ENCODE results near the gene RPS6KB2. TPM values are rescaled to one million over a fixed set of nuclear protein-coding genes. Genes with fewer than 3 reads are reported as not detected.

Gene RPS6KB2
- 41.3 and 48.2 TPM in 2 replicates for total RNA-seq (2014; rRNA removed; shearing (Covaris generic))
- 27.7 and 29.5 TPM in 2 replicates for polyA plus RNA-seq (2016; fragmentation: Nextera tagmentation; extraction: Ambion mirVana)
- long read RNA-seq, transcript RPS6KB2-201 (15 exons, 1,733 nt) = major isoform, 22 of 33 reads
- long read RNA-seq, partial matches to known transcripts = 0 of 33 reads
- long read RNA-seq, other reads (novel, unspliced or antisense) = 10 of 33 reads

DNA sequence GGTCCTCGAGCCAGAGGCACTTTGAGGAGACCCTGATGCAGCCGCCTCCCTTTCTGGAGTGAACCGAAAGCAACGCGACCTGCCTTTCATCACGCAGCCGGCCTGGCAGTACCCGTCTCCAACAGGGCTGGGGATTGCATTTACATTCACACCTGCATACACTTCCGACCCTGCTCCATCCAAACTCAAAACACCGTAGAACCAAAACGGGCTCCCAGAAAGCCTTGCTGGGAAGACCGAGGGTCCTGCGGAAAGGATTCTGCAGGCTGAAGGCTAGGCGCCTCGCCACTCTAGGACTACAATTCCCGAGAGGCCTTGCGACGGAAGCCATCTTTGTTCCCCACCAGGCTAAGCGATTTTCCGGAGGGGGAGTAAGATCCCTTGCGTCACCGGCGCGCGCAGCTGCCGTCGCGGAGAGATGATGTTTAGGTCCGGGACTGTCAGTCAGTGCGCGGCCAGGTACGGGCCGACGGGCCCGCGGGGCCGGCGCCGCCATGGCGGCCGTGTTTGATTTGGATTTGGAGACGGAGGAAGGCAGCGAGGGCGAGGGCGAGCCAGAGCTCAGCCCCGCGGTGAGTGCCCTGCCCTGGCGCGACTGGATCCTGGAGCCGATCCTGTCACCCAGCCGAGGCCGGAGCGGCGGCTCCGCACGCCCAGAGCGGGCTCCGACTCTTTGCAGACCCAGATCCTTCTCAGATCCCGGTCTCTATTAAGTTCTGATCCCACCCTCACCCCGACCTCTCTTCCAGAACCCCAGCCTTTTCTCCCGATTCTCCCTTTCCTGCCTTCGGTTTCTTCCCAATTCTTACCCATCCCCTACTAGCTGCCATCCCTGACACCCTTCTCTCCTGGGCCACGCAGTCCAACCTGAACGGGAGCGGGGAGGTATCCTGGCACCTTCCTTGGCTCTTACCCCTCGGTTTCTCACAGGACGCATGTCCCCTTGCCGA lies at the start of gene RPS6KB2:
RPS6KB2 (plus strand) TSS at position 443 of the 950 bp plus-strand sequence; CDS start at position 495, 52 bp downstream.
- peak within 1 kb of the TSS; percentile 98 for H3K4me2 ChIP-seq
- no peaks in the 10 kb centered on the region for H4K20me1 ChIP-seq (replicated peaks; ENCODE audit: insufficient read depth)
- peaks cover 6% of the 10 kb centered on the region; the same call in 1 of the 2 replicates for H3K4me1 ChIP-seq (ENCODE audit: insufficient read depth)
- H2AFZ ChIP-seq = peak within 1 kb of the TSS; percentile 91
- DNase-seq (ENCODE audit: low spot score) = peak; percentile 99
- H3K9me2 ChIP-seq (ENCODE audit: insufficient read depth) = no peaks in the 10 kb centered on the region
- peak within 1 kb of the TSS; percentile 92 for H3K4me3 Mint-ChIP-seq
- H3K27me3 ChIP-seq (ENCODE audit: insufficient read depth) = no peaks in the 10 kb centered on the region
- H3K27ac Mint-ChIP-seq = peak within 1 kb of the TSS; percentile 93
- H3K27me3 Mint-ChIP-seq (ENCODE audit: insufficient read depth, low read depth, poor library complexity) = peaks cover 18% of the 10 kb centered on the region
- no peaks in the 10 kb centered on the region for H3K36me3 ChIP-seq (ENCODE audit: insufficient read depth)
- peak within 1 kb of the TSS; percentile 99 for H3K4me3 ChIP-seq
- peaks cover 3% of the 10 kb centered on the region for H3K4me1 Mint-ChIP-seq
- peaks cover 11% of the 10 kb centered on the region for H3K79me2 ChIP-seq (replicated peaks; ENCODE audit: insufficient read depth)
- H3K9me3 Mint-ChIP-seq = no peaks in the 10 kb centered on the region; the same call in 1 of the 3 replicates
- H3K27ac ChIP-seq (ENCODE audit: low read depth) = peak within 1 kb of the TSS; percentile 75
- H3K36me3 Mint-ChIP-seq (ENCODE audit: low read depth) = peaks cover 16% of the 10 kb centered on the region
- peaks cover 13% of the 10 kb centered on the region; the same call in 1 of the 2 replicates for H3F3A ChIP-seq (replicated peaks; ENCODE audit: low read depth)
- ATAC-seq = peak; percentile 91
- TF ChIP-seq EZH2phosphoT487 (IDR thresholded peaks at IDR 0.05; ENCODE audit: unreplicated experiment) (no peak), ZNF331 (CRISPR knock-in tag; IDR thresholded peaks at IDR 0.05; ENCODE audit: low read depth) (no peak), EZH2 (IDR thresholded peaks at IDR 0.05; ENCODE audit: low read depth, unreplicated experiment) (no peak), NANOG (IDR thresholded peaks at IDR 0.05; ENCODE audit: borderline replicate concordance) (no peak), CREB1 (CRISPR knock-in tag; IDR thresholded peaks at IDR 0.05; ENCODE audit: low read depth) (peak; percentile 100), STAT1 (IDR thresholded peaks at IDR 0.05; ENCODE audit: unreplicated experiment) (no peak), ZNF114 (CRISPR knock-in tag; IDR thresholded peaks at IDR 0.05) (no peak), POLR2AphosphoS5 (IDR thresholded peaks at IDR 0.05; ENCODE audit: low read depth) (peak; percentile 74), JUNB (IDR thresholded peaks at IDR 0.05; ENCODE audit: unreplicated experiment) (no peak)
- TF ChIP-seq, protein P1, sequence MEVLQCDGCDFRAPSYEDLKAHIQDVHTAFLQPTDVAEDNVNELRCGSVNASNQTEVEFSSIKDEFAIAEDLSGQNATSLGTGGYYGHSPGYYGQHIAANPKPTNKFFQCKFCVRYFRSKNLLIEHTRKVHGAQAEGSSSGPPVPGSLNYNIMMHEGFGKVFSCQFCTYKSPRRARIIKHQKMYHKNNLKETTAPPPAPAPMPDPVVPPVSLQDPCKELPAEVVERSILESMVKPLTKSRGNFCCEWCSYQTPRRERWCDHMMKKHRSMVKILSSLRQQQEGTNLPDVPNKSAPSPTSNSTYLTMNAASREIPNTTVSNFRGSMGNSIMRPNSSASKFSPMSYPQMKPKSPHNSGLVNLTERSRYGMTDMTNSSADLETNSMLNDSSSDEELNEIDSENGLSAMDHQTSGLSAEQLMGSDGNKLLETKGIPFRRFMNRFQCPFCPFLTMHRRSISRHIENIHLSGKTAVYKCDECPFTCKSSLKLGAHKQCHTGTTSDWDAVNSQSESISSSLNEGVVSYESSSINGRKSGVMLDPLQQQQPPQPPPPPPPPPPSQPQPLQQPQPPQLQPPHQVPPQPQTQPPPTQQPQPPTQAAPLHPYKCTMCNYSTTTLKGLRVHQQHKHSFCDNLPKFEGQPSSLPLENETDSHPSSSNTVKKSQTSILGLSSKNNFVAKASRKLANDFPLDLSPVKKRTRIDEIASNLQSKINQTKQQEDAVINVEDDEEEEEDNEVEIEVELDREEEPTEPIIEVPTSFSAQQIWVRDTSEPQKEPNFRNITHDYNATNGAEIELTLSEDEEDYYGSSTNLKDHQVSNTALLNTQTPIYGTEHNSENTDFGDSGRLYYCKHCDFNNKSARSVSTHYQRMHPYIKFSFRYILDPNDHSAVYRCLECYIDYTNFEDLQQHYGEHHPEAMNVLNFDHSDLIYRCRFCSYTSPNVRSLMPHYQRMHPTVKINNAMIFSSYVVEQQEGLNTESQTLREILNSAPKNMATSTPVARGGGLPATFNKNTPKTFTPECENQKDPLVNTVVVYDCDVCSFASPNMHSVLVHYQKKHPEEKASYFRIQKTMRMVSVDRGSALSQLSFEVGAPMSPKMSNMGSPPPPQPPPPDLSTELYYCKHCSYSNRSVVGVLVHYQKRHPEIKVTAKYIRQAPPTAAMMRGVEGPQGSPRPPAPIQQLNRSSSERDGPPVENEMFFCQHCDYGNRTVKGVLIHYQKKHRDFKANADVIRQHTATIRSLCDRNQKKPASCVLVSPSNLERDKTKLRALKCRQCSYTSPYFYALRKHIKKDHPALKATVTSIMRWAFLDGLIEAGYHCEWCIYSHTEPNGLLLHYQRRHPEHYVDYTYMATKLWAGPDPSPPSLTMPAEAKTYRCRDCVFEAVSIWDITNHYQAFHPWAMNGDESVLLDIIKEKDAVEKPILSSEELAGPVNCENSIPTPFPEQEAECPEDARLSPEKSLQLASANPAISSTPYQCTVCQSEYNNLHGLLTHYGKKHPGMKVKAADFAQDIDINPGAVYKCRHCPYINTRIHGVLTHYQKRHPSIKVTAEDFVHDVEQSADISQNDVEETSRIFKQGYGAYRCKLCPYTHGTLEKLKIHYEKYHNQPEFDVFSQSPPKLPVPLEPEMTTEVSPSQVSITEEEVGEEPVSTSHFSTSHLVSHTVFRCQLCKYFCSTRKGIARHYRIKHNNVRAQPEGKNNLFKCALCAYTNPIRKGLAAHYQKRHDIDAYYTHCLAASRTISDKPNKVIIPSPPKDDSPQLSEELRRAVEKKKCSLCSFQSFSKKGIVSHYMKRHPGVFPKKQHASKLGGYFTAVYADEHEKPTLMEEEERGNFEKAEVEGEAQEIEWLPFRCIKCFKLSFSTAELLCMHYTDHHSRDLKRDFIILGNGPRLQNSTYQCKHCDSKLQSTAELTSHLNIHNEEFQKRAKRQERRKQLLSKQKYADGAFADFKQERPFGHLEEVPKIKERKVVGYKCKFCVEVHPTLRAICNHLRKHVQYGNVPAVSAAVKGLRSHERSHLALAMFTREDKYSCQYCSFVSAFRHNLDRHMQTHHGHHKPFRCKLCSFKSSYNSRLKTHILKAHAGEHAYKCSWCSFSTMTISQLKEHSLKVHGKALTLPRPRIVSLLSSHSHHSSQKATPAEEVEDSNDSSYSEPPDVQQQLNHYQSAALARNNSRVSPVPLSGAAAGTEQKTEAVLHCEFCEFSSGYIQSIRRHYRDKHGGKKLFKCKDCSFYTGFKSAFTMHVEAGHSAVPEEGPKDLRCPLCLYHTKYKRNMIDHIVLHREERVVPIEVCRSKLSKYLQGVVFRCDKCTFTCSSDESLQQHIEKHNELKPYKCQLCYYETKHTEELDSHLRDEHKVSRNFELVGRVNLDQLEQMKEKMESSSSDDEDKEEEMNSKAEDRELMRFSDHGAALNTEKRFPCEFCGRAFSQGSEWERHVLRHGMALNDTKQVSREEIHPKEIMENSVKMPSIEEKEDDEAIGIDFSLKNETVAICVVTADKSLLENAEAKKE (CRISPR knock-in tag; IDR thresholded peaks at IDR 0.05) = no peak
- TF ChIP-seq, protein P2, sequence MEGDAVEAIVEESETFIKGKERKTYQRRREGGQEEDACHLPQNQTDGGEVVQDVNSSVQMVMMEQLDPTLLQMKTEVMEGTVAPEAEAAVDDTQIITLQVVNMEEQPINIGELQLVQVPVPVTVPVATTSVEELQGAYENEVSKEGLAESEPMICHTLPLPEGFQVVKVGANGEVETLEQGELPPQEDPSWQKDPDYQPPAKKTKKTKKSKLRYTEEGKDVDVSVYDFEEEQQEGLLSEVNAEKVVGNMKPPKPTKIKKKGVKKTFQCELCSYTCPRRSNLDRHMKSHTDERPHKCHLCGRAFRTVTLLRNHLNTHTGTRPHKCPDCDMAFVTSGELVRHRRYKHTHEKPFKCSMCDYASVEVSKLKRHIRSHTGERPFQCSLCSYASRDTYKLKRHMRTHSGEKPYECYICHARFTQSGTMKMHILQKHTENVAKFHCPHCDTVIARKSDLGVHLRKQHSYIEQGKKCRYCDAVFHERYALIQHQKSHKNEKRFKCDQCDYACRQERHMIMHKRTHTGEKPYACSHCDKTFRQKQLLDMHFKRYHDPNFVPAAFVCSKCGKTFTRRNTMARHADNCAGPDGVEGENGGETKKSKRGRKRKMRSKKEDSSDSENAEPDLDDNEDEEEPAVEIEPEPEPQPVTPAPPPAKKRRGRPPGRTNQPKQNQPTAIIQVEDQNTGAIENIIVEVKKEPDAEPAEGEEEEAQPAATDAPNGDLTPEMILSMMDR (conservative IDR thresholded peaks at IDR 0.05; ENCODE audit: low read depth in 2 of 2) = no peak
- TF ChIP-seq, protein P3, sequence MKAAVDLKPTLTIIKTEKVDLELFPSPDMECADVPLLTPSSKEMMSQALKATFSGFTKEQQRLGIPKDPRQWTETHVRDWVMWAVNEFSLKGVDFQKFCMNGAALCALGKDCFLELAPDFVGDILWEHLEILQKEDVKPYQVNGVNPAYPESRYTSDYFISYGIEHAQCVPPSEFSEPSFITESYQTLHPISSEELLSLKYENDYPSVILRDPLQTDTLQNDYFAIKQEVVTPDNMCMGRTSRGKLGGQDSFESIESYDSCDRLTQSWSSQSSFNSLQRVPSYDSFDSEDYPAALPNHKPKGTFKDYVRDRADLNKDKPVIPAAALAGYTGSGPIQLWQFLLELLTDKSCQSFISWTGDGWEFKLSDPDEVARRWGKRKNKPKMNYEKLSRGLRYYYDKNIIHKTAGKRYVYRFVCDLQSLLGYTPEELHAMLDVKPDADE (IDR thresholded peaks at IDR 0.05) = peak; percentile 92
